Fibroblast of mammary gland (primary cell): ENCODE data around the gene CCDC70.

Experiments used
- DNase-seq: peaks from one replicate; pipeline ENCODE4 v3.0.0-alpha.2; 2010; ENCODE audit warnings: low read depth
- H3K4me3 ChIP-seq: 2 replicates; pipeline ENCODE4 v1.5.1; 2011; ENCODE audit warnings: low read depth, mild to moderate bottlenecking, low read length, moderate library complexity; ENCODE audit not compliant: control insufficient read depth
- TF ChIP-seq, protein P1 (sequence below): conservative IDR thresholded peaks from 2 replicates; pipeline ENCODE4 v1.5.1; 2011; ENCODE audit warnings: low read depth, low read length, inconsistent platforms; ENCODE audit not compliant: control insufficient read depth, insufficient read depth

Gene CCDC70

DNA sequence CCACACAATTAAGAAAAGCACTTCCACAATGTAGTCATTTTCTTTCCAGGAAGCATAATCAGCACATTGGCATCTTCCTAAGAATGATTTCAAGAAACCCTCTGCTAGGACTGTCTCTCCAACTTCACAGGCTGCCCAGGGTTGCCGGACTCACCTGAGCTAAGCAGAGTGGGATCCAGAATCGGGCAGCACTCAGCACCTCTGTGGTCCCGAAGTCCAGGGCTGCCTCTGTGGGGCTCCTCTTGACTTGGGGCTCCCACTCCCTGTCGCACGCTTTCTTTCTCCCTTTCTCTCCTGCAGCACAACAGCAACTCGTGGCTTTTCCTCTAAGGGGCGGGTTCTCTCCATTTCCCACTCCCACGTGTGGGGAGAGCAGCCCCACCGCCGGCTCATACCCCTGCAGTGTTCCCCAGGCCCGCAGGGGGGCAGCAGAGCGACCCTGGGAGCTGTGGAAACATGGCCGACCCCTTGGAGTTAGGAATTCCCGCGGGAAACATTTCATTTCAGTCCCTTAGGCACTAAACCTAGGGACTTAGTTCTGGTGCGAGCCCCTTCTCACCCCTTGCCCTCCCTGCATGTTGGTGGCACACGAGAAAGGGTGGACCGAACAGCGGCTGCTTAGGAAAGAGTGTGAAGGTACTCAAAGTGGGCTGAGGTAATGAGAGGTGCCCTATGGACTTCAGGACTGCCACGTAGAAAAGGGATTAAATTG, 16.8 kb upstream of the CCDC70 start, which contains the start of gene TMEM272:
TSS of gene TMEM272 (minus strand) at position 316 of the 712 bp plus-strand sequence. CDS start 6,647 bp downstream, outside the sequence.
- TF ChIP-seq, protein P1, sequence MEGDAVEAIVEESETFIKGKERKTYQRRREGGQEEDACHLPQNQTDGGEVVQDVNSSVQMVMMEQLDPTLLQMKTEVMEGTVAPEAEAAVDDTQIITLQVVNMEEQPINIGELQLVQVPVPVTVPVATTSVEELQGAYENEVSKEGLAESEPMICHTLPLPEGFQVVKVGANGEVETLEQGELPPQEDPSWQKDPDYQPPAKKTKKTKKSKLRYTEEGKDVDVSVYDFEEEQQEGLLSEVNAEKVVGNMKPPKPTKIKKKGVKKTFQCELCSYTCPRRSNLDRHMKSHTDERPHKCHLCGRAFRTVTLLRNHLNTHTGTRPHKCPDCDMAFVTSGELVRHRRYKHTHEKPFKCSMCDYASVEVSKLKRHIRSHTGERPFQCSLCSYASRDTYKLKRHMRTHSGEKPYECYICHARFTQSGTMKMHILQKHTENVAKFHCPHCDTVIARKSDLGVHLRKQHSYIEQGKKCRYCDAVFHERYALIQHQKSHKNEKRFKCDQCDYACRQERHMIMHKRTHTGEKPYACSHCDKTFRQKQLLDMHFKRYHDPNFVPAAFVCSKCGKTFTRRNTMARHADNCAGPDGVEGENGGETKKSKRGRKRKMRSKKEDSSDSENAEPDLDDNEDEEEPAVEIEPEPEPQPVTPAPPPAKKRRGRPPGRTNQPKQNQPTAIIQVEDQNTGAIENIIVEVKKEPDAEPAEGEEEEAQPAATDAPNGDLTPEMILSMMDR, result peak; percentile 80
- DNase-seq, result peak; percentile 34
- no peak within 1 kb of the TSS for H3K4me3 ChIP-seq

DNA sequence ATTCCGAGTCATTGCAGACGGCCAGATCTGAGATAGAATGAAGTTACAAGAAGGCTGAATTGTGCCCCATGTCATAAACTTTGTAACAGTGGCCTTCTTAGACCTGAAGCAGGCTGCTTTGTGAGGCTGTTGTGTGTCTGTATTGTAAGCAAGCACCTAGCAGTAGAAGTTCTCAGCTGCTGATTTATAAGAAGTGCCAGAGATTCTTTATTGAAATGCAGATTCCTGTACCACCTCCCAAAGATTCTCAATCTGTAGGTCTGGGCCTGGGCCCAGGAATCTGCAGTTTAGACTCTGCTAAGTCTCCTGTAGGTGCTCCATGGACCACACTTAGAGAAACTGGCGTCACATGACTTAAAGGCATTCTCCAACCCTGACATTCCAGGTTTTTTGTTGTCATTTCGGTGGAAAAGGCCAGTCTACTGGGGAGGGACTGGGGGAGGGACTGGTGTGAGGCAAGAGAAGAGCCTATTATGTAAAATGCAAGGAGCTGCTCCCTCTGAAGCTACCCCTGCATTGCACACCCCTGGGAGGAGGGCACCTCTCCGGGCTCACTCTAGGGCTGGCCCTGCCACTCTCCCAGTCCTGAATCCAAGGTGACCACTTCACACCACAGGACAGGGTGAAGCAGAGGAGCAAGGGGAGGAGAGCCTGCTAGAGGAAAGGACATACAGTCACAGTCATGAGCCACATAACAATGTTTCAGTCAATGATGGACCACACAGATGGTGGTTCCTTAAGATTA, 16.0 kb upstream of the CCDC70 start:
- TF ChIP-seq, protein P1, result no peak
- H3K4me3 ChIP-seq, result no peak overlapping the region
- DNase-seq, result no peak

DNA sequence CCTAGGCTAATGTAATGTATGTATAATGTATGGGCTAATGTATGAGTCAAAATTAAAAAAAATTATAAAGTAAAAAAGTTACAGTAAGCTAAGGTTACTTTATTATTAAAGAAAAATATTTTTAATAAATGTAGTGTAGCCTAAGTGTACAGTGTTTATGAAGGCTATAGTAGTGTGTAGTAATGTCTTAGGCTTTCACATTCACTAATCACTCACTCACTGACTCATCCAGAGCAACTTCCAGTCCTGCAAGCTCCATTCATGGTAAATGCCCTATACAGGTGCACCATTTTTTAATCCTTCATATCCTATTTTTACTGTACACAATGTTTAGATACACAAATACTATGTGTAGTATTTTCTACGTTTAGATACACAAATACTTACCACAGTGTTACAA, 15.0 kb upstream of the CCDC70 start:
- DNase-seq, result no peak
- TF ChIP-seq, protein P1, result no peak
- no peak overlapping the region for H3K4me3 ChIP-seq

DNA sequence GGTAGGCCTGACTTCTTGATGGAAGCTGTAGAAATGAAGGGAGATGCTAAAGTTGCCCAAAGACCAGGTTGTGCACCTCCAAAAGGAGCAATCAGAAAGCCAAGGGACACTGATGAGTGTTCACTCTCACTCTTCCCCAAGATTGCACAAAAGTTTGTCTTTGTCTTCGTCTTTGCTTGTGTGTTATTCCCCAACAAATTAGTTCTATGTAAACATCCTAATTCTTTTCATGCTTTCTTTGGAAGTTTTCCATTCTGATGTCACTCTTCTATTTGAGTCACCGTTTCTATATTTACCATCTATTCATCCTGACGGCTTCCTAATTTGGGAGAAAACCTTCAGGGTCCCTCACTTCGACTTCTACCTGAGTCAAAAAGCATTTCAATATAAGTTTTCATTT, 13.1 kb upstream of the CCDC70 start:
- peak; percentile 52 for DNase-seq

DNA sequence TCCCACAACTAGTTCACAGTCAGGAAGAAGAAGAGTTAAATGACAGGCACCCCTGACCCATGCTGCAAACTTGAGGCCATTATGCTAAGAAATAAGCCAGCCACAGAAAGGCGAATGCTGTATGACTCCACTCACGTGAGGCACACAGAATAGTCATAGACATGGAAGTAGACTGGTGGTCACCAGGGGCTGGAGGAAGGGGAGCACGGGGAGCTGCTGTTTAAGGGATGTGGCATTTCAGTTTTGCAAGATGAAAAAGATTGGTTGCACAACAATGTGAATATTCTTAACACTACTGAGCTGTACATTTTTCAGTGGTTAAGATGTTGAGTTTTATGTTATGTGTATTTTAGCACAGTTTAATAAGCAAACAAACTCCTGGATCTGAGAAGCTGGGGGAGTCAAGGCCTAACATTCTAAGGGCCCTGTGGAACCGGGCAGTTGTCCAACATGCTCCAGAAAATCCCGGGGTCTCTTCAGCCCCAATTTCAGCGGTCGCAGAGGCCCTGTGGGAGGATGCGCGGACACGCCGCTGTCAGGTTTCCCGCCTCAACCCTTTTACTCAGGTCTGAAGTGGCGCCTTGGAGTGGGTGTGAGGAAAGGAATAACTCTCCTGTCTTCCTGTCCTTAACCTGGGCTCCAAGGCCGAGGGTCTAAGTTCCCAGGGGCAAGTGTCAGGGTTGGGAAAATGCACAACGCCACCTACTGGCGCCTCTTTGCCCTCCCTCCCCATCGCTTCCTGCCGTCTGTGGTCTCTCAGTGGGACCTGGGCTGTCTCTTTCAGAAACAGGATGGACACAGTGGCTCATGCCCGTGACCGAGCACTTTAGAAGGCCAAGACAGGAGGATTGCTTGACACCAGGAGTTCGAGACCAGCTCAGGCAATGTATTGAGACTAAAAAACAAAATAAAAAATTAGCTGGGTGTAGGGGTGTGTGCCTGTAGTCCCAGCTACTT, 12.3 kb upstream of the CCDC70 start:
- H3K4me3 ChIP-seq, result no peak overlapping the region
- TF ChIP-seq, protein P1, result peak; percentile 64
- DNase-seq, result peak; percentile 18

More for the DNA sequence above, 13.1 kb upstream of the CCDC70 start:
- no peak overlapping the region for H3K4me3 ChIP-seq
- TF ChIP-seq, protein P1, result no peak

DNA sequence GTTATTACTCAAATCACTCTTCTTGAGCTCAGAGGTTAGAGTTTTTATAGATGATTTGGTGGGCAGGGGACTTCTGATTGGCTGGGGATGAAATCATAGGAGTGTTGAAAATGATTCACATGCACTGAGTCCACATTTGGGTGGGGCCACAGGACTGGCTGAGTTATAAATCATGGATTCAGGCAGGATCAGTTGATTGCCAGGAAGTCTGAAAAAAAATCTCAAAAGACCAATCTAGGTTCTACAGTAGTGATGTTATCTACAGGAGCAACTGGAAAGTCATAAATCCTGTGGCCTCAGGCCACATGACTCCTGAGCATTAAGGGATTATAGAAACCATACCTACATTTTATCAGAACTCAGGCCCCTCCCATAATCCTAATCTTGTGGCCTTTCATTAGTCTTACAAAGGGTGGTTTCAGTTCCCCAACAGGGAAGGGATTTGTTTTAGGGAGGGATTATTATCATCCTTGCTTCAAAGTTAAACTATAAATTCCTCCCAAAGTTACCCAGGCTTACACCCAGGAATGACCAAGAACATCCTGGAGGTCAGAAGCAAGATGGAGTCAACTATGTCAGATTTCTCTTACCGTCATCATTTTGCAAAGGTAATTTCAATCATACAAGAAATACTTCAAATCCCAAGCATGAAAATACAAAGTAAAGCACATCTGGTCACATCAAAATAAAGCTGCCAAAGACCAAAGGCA, 5.6 kb upstream of the CCDC70 start:
- TF ChIP-seq, protein P1, result no peak
- no peak overlapping the region for H3K4me3 ChIP-seq
- no peak for DNase-seq
